ENCODE measurements around the gene WDR1.

WDR1 gene

DNA sequence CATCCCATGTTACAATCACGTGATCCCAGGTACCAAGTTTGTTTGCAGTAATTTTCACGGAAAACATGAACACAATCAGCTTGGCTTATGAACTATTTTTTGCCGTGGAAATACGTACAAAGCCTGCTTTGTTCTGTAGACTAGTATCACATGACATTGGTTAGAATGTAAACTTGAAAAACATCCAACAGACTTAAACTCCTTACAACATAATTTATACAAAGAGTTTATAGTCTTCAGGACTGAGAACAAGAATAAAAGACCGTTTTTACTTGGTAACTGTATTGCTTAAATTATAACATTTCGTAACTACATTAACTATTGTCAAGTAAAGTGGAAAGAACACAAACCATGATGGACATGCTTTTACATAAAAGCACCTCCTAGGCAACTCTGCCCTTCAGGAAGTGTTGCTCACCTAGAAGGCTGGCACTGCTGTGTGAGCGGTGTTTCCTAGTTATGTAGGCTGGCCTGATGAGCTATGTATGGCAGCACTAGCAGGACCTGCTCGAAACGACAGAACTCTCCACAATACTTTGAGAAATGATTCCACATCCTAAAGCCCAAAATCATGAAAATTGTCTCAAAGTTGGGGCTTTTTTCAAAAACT, 41.8 kb upstream of the WDR1 start:
- peaks cover 10 to 58% (median 41%) of the 10 kb centered on the region in 10 experiments for H3K4me1 ChIP-seq
- H3K9ac ChIP-seq: no peak overlapping the region
- H3K27me3 ChIP-seq: no peaks in the 10 kb centered on the region
- H4K20me1 ChIP-seq: no peaks in the 10 kb centered on the region
- H3K9me3 ChIP-seq (replicated peaks in 1 of 11): no peaks in the 10 kb centered on the region
- H3K36me3 ChIP-seq: no peaks in the 10 kb centered on the region
- no peak overlapping the region for H3K4me3 ChIP-seq
- no peak for TF ChIP-seq Cebpa-rat (IDR thresholded peaks at IDR 0.05)
- no peak overlapping the region for H3K27ac ChIP-seq
- peak overlapping the region in 4 of 11 experiments; percentile 10 to 41 (median 18); a peak in 5 of 22 replicates for H3K4me2 ChIP-seq

GRCh38 chr4:10157478-10158332, 41.1 kb upstream of the WDR1 start:
- no peak overlapping the region for H3K4me2 ChIP-seq
- no peak for TF ChIP-seq Cebpa-rat (IDR thresholded peaks at IDR 0.05)

DNA sequence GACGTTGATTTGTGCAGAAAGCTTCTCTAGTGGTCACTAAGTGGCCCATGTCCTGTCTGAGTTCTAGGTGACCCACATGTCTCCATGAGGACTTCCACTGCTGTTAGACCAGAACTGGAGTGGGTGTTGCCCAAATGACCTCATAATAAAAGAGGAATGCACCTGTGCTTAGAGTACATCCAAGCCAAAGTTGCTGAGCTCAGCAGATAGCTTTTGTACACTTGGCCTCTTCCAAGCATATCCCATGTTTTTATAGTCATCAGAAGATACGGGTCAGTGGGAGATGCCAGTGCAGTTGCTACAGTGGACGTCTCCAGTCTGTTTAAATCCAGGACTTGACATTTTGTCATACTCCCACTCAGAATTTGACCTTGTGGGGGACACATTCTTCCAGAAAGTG, 37.6 kb upstream of the WDR1 start:
- H3K4me1 ChIP-seq: peaks cover 0 to 60% (median 39%) of the 10 kb centered on the region in 10 experiments; a peak in 17 of 20 replicates
- H4K20me1 ChIP-seq: no peaks in the 10 kb centered on the region
- no peaks in the 10 kb centered on the region for H3K27me3 ChIP-seq
- no peaks in the 10 kb centered on the region for H3K36me3 ChIP-seq
- H3K27ac ChIP-seq: no peak overlapping the region
- H3K9ac ChIP-seq: no peak overlapping the region
- no peak overlapping the region for H3K4me3 ChIP-seq
- no peaks in the 10 kb centered on the region for H3K9me3 ChIP-seq (replicated peaks in 1 of 11)
- no peak for TF ChIP-seq Cebpa-rat (IDR thresholded peaks at IDR 0.05)
- no peak overlapping the region for H3K4me2 ChIP-seq

More at GRCh38 chr4:10157478-10158332, 41.1 kb upstream of the WDR1 start:
- peak overlapping the region in 1 of 11 experiments; percentile 2; a peak in 1 of 22 replicates for H3K27ac ChIP-seq
- H3K27me3 ChIP-seq: no peaks in the 10 kb centered on the region
- no peak overlapping the region for H3K9ac ChIP-seq
- no peaks in the 10 kb centered on the region for H3K9me3 ChIP-seq (replicated peaks in 1 of 11)
- H3K4me3 ChIP-seq: no peak overlapping the region
- no peaks in the 10 kb centered on the region for H3K36me3 ChIP-seq
- no peaks in the 10 kb centered on the region for H4K20me1 ChIP-seq
- peaks cover 10 to 56% (median 35%) of the 10 kb centered on the region in 10 experiments for H3K4me1 ChIP-seq

- peak overlapping the region in 2 of 11 experiments; percentile 80 to 89; a peak in 2 of 22 replicates for H3K4me2 ChIP-seq
- H4K20me1 ChIP-seq: no peaks in the 10 kb centered on the region
- H3K36me3 ChIP-seq: no peaks in the 10 kb centered on the region
- H3K4me1 ChIP-seq: peaks cover 0 to 54% (median 34%) of the 10 kb centered on the region in 10 experiments; a peak in 17 of 20 replicates
- no peak overlapping the region for H3K27ac ChIP-seq
- H3K9me3 ChIP-seq (replicated peaks in 1 of 11): no peaks in the 10 kb centered on the region
- no peaks in the 10 kb centered on the region for H3K27me3 ChIP-seq
- H3K4me3 ChIP-seq: no peak overlapping the region
- no peak for TF ChIP-seq Cebpa-rat (IDR thresholded peaks at IDR 0.05)
- no peak overlapping the region for H3K9ac ChIP-seq
These were observed 36.6 kb upstream of the WDR1 start for GRCh38 chr4:10153161-10153560.

DNA sequence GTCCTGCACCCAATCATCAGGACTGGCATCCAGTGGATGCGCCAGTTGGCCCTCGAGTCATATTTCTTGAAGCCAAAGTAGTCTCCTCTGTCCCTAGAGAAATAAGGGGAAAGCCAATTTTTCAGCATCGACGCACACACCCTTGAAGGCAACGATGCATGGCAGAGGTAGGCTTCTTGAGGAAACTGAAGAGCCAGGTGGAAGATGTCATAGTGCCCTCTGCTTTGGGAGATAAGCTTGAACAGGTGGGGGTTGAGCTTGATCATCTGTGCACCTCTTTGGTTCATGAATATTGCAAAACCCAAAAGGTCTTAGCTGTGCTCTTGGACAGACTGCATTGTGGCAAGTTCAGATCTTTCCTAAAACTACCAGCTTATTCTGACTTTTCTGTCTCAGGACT, 34.6 kb upstream of the WDR1 start:
- H3K4me2 ChIP-seq: peak overlapping the region in 9 of 11 experiments; percentile 25 to 89 (median 80); a peak in 18 of 22 replicates
- H3K4me3 ChIP-seq: no peak overlapping the region; a peak in 1 of 20 replicates
- peak in 1 of 11 experiments; percentile 46; a peak in 1 of 22 replicates for TF ChIP-seq Cebpa-rat (IDR thresholded peaks at IDR 0.05)
- no peaks in the 10 kb centered on the region for H4K20me1 ChIP-seq
- no peaks in the 10 kb centered on the region for H3K27me3 ChIP-seq
- no peak overlapping the region for H3K9ac ChIP-seq
- H3K27ac ChIP-seq: peak overlapping the region in 3 of 11 experiments; percentile 10 to 56 (median 47); a peak in 4 of 22 replicates
- H3K4me1 ChIP-seq: peaks cover 0 to 52% (median 35%) of the 10 kb centered on the region in 10 experiments; a peak in 17 of 20 replicates
- no peaks in the 10 kb centered on the region for H3K9me3 ChIP-seq (replicated peaks in 1 of 11)
- H3K36me3 ChIP-seq: no peaks in the 10 kb centered on the region

- H3K9me3 ChIP-seq (replicated peaks in 1 of 11): no peaks in the 10 kb centered on the region
- no peak overlapping the region for H3K27ac ChIP-seq
- H3K36me3 ChIP-seq: no peaks in the 10 kb centered on the region
- H3K4me2 ChIP-seq: peak overlapping the region; percentile 24 to 77 (median 73)
- no peaks in the 10 kb centered on the region for H3K27me3 ChIP-seq
- peaks cover 5 to 47% (median 26%) of the 10 kb centered on the region in 10 experiments; a peak in 19 of 20 replicates for H3K4me1 ChIP-seq
- H4K20me1 ChIP-seq: no peaks in the 10 kb centered on the region
- no peak overlapping the region for H3K4me3 ChIP-seq
- no peak for TF ChIP-seq Cebpa-rat (IDR thresholded peaks at IDR 0.05)
- H3K9ac ChIP-seq: no peak overlapping the region
These were observed 28.4 kb upstream of the WDR1 start for GRCh38 chr4:10144966-10145365.

DNA sequence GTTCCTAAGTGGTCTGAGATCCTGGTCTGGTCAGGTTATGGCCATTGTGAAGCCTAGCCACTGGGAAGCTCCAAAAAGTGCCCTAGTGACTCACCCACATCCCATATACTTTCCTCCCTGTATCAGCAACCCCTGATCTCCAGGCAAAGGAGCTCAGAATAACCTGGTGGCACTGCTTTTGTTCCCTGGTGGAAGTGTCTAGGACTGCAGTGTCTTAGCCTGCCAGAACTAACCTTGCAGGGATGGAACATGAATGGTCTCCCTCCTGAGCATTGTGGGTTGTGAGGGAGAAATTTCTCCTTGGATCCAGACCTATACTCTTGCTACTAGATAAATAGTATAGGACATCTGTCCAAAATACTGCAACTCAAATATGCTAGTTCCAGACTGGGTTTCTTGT, 27.9 kb upstream of the WDR1 start:
- Histone ChIP-seq H3K27me3 (no peaks in the 10 kb centered on the region), H3K4me3 (no peak overlapping the region), H4K20me1 (no peaks in the 10 kb centered on the region), H3K9ac (no peak overlapping the region), H3K36me3 (no peaks in the 10 kb centered on the region), H3K27ac (no peak overlapping the region), H3K4me1 (peaks cover 5 to 42% (median 22%) of the 10 kb centered on the region in 10 experiments; a peak in 19 of 20 replicates), H3K9me3 (replicated peaks in 1 of 11) (peaks cover 0 to 3% (median 0%) of the 10 kb centered on the region in 11 experiments; a peak in 2 of 22 replicates), H3K4me2 (peak overlapping the region; percentile 24 to 77 (median 73); a peak in 20 of 22 replicates)
- no peak for TF ChIP-seq Cebpa-rat (IDR thresholded peaks at IDR 0.05)

DNA sequence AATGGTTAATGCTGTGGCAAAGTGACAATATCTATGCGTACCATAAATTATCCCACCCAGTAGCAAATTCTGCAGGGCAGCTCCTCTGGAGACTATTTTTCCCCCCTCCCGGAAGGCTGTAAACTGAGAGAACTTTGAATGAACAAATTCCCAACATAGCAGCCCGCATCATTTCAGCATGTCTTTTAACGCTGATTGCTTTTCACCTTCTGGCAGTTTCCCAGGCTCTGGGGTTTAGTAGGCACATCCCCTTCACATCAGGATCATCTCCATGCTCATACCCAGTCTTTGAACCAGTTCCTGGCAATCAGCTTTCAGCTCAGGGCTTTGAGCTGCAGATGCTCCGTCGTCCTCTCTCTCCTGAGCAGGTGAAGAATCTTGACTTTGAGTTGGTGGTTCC, 26.6 kb upstream of the WDR1 start:
- H3K9me3 ChIP-seq (replicated peaks in 1 of 11): peaks cover 0 to 7% (median 0%) of the 10 kb centered on the region in 11 experiments; a peak in 2 of 22 replicates
- H3K27me3 ChIP-seq: no peaks in the 10 kb centered on the region
- H3K36me3 ChIP-seq: no peaks in the 10 kb centered on the region
- no peak overlapping the region for H3K4me3 ChIP-seq
- TF ChIP-seq Cebpa-rat (IDR thresholded peaks at IDR 0.05): no peak
- H4K20me1 ChIP-seq: no peaks in the 10 kb centered on the region
- no peak overlapping the region for H3K9ac ChIP-seq
- no peak overlapping the region for H3K4me2 ChIP-seq
- no peak overlapping the region for H3K27ac ChIP-seq
- H3K4me1 ChIP-seq: peaks cover 5 to 38% (median 21%) of the 10 kb centered on the region in 10 experiments; a peak in 19 of 20 replicates

Data from BLaER1 treated with 17β-estradiol and CSF1 and Interleukin-3, amounts not matched to agents 10 nM and 100 nM (cell line).